ENCODE measurements around the gene LCN2. TPM values are rescaled to one million over a fixed set of nuclear protein-coding genes. Genes with fewer than 3 reads are reported as not detected.

The LCN2 gene
- total RNA-seq, 1 experiment from 2014 or later, result 153 TPM

DNA sequence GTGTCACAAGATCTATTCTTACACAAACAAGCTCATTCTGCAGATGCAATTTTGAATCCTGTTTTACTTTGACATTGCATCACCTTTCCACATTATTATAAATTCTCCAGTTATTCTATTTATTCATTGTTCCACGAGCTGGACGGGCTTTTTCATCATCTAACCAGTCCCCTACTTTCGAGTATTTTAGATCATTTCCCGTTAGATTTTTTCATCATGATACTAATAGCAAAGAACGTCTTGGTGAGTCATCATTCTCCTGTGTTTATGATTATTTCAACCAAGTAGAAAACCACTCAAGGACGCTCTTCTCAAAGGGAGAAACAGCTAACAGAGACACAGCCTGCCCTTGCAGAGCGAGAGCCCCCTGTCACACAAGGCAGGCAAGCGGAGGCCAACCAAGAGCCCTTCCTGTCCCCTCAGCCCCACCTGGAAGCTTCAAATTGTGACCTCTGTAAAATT is 25.9 kb downstream of the LCN2 start:
- no peak for TF ChIP-seq EZH2 (IDR thresholded peaks at IDR 0.05; ENCODE audit: low read length, unreplicated experiment)
- TF ChIP-seq, protein P1, sequence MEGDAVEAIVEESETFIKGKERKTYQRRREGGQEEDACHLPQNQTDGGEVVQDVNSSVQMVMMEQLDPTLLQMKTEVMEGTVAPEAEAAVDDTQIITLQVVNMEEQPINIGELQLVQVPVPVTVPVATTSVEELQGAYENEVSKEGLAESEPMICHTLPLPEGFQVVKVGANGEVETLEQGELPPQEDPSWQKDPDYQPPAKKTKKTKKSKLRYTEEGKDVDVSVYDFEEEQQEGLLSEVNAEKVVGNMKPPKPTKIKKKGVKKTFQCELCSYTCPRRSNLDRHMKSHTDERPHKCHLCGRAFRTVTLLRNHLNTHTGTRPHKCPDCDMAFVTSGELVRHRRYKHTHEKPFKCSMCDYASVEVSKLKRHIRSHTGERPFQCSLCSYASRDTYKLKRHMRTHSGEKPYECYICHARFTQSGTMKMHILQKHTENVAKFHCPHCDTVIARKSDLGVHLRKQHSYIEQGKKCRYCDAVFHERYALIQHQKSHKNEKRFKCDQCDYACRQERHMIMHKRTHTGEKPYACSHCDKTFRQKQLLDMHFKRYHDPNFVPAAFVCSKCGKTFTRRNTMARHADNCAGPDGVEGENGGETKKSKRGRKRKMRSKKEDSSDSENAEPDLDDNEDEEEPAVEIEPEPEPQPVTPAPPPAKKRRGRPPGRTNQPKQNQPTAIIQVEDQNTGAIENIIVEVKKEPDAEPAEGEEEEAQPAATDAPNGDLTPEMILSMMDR (conservative IDR thresholded peaks at IDR 0.05; ENCODE audit: low read depth, low read length), result no peak
- TF ChIP-seq EZH2phosphoT487 (IDR thresholded peaks at IDR 0.05; ENCODE audit: borderline replicate concordance, low read length), result no peak
- no peak overlapping the region for H3K9ac ChIP-seq (ENCODE audit: low read length)
- CTCF ChIA-PET, result no interaction called here
- POLR2A ChIA-PET (ENCODE audit: unreplicated experiment), result no interaction called here
- no peaks in the 10 kb centered on the region for H3K9me2 ChIP-seq (replicated peaks; ENCODE audit: low read length)
- no peaks in the 10 kb centered on the region for H3K4me1 ChIP-seq (ENCODE audit: insufficient read depth, low read length)
- H3K27ac ChIP-seq (ENCODE audit: low read length), result no peak overlapping the region
- no peaks in the 10 kb centered on the region for H3F3A ChIP-seq (ENCODE audit: low read length, unreplicated experiment)
- no peak for DNase-seq
- no TSS peak for BruUV-seq (replicated peaks)
- H3K9me3 ChIP-seq (ENCODE audit: low read length), result no peaks in the 10 kb centered on the region
- no peaks in the 10 kb centered on the region; the same call in 1 of the 2 replicates for H3K36me3 ChIP-seq (ENCODE audit: low read depth, low read length)
- H3K27me3 ChIP-seq (ENCODE audit: low read length), result no peaks in the 10 kb centered on the region
- H3K79me2 ChIP-seq (ENCODE audit: low read length), result no peaks in the 10 kb centered on the region
- H3K4me3 ChIP-seq (ENCODE audit: low read length), result no peak overlapping the region
- H2AFZ ChIP-seq (ENCODE audit: low read length), result no peak overlapping the region
- H4K20me1 ChIP-seq (ENCODE audit: low read length), result no peaks in the 10 kb centered on the region
- no peak for ATAC-seq
- H3K4me2 ChIP-seq (ENCODE audit: low read length), result no peak overlapping the region
- intact Hi-C loops (cut with micrococcal nuclease), result no loop called here

DNA sequence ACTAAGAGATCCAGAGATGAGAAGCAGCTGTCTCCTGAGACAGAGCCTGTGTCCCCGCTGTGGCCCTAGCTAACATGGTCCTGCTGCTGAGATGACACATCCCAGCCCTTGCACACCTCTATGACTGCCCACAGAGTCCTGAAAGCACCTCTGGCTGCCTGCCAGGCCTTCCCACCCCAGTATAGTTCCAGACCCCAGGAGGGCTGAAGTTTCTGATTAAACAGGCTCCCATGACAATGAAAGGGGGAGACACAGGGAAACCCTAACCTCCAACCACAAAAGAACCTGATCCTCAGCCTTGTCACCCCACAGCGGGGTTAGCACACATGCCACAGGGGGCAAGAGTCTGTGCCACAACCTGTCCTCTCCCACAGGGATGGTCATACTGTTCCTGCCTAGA is 26.5 kb downstream of the LCN2 start:
- Histone ChIP-seq H4K20me1 (ENCODE audit: low read length) (no peaks in the 10 kb centered on the region), H3K9me2 (replicated peaks; ENCODE audit: low read length) (no peaks in the 10 kb centered on the region), H3K27me3 (ENCODE audit: low read length) (no peaks in the 10 kb centered on the region), H3K4me3 (ENCODE audit: low read length) (no peak overlapping the region), H2AFZ (ENCODE audit: low read length) (no peak overlapping the region), H3K79me2 (ENCODE audit: low read length) (no peaks in the 10 kb centered on the region), H3F3A (ENCODE audit: low read length, unreplicated experiment) (no peaks in the 10 kb centered on the region), H3K36me3 (ENCODE audit: low read depth, low read length) (no peaks in the 10 kb centered on the region; the same call in 1 of the 2 replicates), H3K9me3 (ENCODE audit: low read length) (no peaks in the 10 kb centered on the region), H3K27ac (ENCODE audit: low read length) (no peak overlapping the region), H3K9ac (ENCODE audit: low read length) (no peak overlapping the region), H3K4me2 (ENCODE audit: low read length) (no peak overlapping the region), H3K4me1 (ENCODE audit: insufficient read depth, low read length) (no peaks in the 10 kb centered on the region)
- intact Hi-C loops (cut with micrococcal nuclease), result no loop called here
- ChIA-PET POLR2A (ENCODE audit: unreplicated experiment) (no interaction called here), CTCF (no interaction called here)
- no TSS peak for BruUV-seq (replicated peaks)
- no peak for ATAC-seq
- no peak for DNase-seq
- TF ChIP-seq, protein P1 (conservative IDR thresholded peaks at IDR 0.05; ENCODE audit: low read depth, low read length), result no peak
- TF ChIP-seq EZH2phosphoT487 (IDR thresholded peaks at IDR 0.05; ENCODE audit: borderline replicate concordance, low read length), result no peak
- no peak for TF ChIP-seq EZH2 (IDR thresholded peaks at IDR 0.05; ENCODE audit: low read length, unreplicated experiment)

DNA sequence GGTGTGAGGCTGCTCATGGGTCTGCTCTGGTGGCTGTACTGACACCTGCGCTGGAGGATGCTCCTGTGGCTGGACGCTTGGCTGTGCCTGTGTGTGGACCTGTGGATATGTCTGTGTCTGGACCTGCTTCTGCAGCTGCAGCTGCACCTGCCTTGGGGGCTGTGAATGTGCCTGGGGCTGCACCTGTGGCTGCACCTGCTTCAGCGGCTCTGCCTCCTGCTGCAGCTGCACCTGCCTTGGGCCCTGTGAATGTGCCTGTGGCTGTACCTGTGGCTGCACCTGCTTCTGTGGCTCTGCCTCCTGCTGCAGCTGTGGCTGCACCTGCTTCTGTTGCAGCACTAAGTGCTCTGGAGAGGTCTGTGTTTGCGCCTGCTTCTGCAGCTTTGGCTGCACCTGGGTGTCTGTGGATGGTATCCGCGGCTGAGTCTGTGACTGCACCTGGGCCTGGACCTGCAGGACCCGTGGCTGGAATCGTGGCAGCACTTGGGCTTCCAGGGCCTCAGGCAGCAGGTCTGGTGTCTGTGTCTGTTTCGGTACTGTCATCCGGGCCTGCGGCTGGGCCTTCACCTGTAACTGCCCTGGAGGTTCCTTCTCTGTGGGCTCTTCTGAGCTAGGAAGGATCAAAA is 29.7 kb downstream of the LCN2 start:
- H3F3A ChIP-seq (ENCODE audit: low read length, unreplicated experiment), result no peaks in the 10 kb centered on the region
- no peak overlapping the region for H2AFZ ChIP-seq (ENCODE audit: low read length)
- H3K4me3 ChIP-seq (ENCODE audit: low read length), result no peak overlapping the region
- no peaks in the 10 kb centered on the region for H3K79me2 ChIP-seq (ENCODE audit: low read length)
- no peak overlapping the region for H3K9ac ChIP-seq (ENCODE audit: low read length)
- intact Hi-C loops (cut with micrococcal nuclease), result no loop called here
- DNase-seq (no peak), ATAC-seq (no peak)
- H3K4me2 ChIP-seq (ENCODE audit: low read length), result no peak overlapping the region
- H3K9me2 ChIP-seq (replicated peaks; ENCODE audit: low read length), result no peaks in the 10 kb centered on the region
- no peaks in the 10 kb centered on the region for H3K27me3 ChIP-seq (ENCODE audit: low read length)
- no peak overlapping the region for H3K27ac ChIP-seq (ENCODE audit: low read length)
- H3K4me1 ChIP-seq (ENCODE audit: insufficient read depth, low read length), result no peaks in the 10 kb centered on the region
- POLR2A ChIA-PET (ENCODE audit: unreplicated experiment), result no interaction called here
- H4K20me1 ChIP-seq (ENCODE audit: low read length), result no peaks in the 10 kb centered on the region
- TSS peak; percentile 70 for BruUV-seq (replicated peaks)
- peaks cover 4% of the 10 kb centered on the region for H3K36me3 ChIP-seq (ENCODE audit: low read depth, low read length)
- no peak for TF ChIP-seq EZH2phosphoT487 (IDR thresholded peaks at IDR 0.05; ENCODE audit: borderline replicate concordance, low read length)
- TF ChIP-seq EZH2 (IDR thresholded peaks at IDR 0.05; ENCODE audit: low read length, unreplicated experiment), result no peak
- TF ChIP-seq, protein P1 (conservative IDR thresholded peaks at IDR 0.05; ENCODE audit: low read depth, low read length), result no peak
- CTCF ChIA-PET, result no interaction called here
- no peaks in the 10 kb centered on the region for H3K9me3 ChIP-seq (ENCODE audit: low read length)

All from PC-3 (cell line).